MM.1S (cell line): ENCODE measurements around the gene SRPK3.

ENCODE experiments used
- CTCF ChIP-seq: fragments of 300-600 bp; sonication (generic); IDR thresholded peaks from 2 replicates; pipeline ENCODE4 v1.5.1; 2016; ENCODE audit warnings: antibody characterized with exemption, low read length, mixed read lengths
- EZH2phosphoT487 ChIP-seq: fragments of 300-600 bp; sonication (generic); IDR thresholded peaks from 2 replicates; pipeline ENCODE4 v1.6.1; 2018; ENCODE audit warnings: antibody characterized with exemption, low read length

DNA sequence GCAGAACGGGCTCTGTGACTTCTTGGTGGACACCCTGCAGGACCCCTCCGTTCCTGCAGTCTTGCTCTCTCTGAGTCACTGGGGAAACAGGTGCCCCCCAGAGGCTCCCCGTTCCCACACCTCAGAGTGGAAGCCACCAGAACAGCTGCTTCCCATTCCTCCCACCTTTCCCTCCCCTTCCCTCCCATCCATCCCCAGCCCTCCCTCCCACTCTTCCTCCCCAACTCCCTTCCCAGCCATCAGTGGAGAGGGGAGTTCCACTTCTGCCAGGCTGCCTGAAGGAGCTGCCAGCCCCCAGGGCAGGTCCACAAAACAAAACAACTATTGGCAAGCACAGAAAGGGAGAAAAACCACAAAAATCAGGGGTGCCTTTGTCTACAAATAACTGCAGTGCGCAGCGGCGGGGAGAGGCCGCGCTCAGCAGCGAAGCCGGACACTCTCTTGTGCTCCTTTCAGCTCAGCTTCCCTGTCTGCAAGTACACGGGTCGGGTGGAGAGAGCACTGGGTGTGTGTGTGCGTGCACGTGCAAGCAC, 21.7 kb downstream of the SRPK3 start:
- TF ChIP-seq CTCF (no peak), EZH2phosphoT487 (no peak)
